ENCODE data around the gene RBM38.
"Not testable (repeated sequence)": the region's sequence is repeated elsewhere in the genome, so short reads cannot be mapped to it uniquely, and the experiment has no call there.

GRCh38 chr20:57419479-57419878 lies 28.3 kb downstream of the RBM38 start:
- not testable (repeated sequence) for TF ChIP-seq EZH2 (IDR thresholded peaks at IDR 0.05); POLR2AphosphoS5 (IDR thresholded peaks at IDR 0.05; ENCODE audit: borderline replicate concordance, low read depth, low read length); FOXP2 (optimal IDR thresholded peaks at IDR 0.05; ENCODE audit: control extremely low read depth, extremely low read length, insufficient read depth)

All from SK-N-MC (cell line).